AG04450 (cell line): Measurements from ENCODE around the gene NUDT5. TPM values are rescaled to one million over a fixed set of nuclear protein-coding genes. Genes with fewer than 3 reads are reported as not detected.
"Not testable (repeated sequence)": the region's sequence is repeated elsewhere in the genome, so short reads cannot be mapped to it uniquely, and the experiment has no call there.

Source experiments
- CTCF ChIA-PET: fragments of 300-600, 350-600 bp; formaldehyde crosslinking; extraction: SDS; loops from one replicate; lab custom pipeline; 2022; ENCODE audit warnings: antibody characterized with exemption, inconsistent platforms; lab: Charles Lee
- POLR2A ChIA-PET: fragments of 350-600 bp; formaldehyde crosslinking; extraction: SDS; loops from one replicate; lab custom pipeline; 2021; ENCODE audit warnings: antibody characterized with exemption, inconsistent platforms; lab: Yijun Ruan, JAX
- DNase-seq: peaks from one replicate; pipeline ENCODE4 v3.0.0-alpha.2; 2011; ENCODE audit warnings: low read depth, low spot score
- H3K27ac ChIP-seq: one replicate; pipeline ENCODE4 v1.5.1; 2012; ENCODE audit warnings: low read depth, low read length, control low read depth
- H3K27me3 ChIP-seq: one replicate; pipeline ENCODE4 v1.6.0; 2012; ENCODE audit warnings: low read length; ENCODE audit not compliant: control insufficient read depth, insufficient read depth
- H3K4me3 ChIP-seq: 2 replicates; pipeline ENCODE4 v1.5.1; 2011; ENCODE audit warnings: mild to moderate bottlenecking, low read depth, low read length, control low read depth
- H3K9me3 ChIP-seq: 2 replicates; pipeline ENCODE4 v1.5.1; 2012; ENCODE audit warnings: low read length; ENCODE audit not compliant: control insufficient read depth, insufficient read depth
- polyA plus RNA-seq: library from polyadenylated mRNA; depleted of rRNA; stranded (reverse); fragments of >200 nt; gene quantifications from 2 replicates; pipeline ENCODE4 v1.2.3, GENCODE V29; 2011
- TF ChIP-seq, protein P1 (sequence below): IDR thresholded peaks from 2 replicates; pipeline ENCODE4 v1.5.1; 2011; ENCODE audit warnings: low read depth, low read length, control low read depth, inconsistent platforms

Gene NUDT5
- polyA plus RNA-seq, 1 experiment = 121 TPM

- CTCF ChIA-PET = interaction anchor here (2.9 kb wide), 1 partner anchor 23 kb away, joined by 13 read pairs; no protein-coding TSS in a partner anchor
- DNase-seq = no peak
- no peaks in the 10 kb centered on the region for H3K9me3 ChIP-seq
- POLR2A ChIA-PET = no interaction called here
- no peak overlapping the region for H3K4me3 ChIP-seq
- TF ChIP-seq, protein P1, sequence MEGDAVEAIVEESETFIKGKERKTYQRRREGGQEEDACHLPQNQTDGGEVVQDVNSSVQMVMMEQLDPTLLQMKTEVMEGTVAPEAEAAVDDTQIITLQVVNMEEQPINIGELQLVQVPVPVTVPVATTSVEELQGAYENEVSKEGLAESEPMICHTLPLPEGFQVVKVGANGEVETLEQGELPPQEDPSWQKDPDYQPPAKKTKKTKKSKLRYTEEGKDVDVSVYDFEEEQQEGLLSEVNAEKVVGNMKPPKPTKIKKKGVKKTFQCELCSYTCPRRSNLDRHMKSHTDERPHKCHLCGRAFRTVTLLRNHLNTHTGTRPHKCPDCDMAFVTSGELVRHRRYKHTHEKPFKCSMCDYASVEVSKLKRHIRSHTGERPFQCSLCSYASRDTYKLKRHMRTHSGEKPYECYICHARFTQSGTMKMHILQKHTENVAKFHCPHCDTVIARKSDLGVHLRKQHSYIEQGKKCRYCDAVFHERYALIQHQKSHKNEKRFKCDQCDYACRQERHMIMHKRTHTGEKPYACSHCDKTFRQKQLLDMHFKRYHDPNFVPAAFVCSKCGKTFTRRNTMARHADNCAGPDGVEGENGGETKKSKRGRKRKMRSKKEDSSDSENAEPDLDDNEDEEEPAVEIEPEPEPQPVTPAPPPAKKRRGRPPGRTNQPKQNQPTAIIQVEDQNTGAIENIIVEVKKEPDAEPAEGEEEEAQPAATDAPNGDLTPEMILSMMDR = no peak
- H3K27ac ChIP-seq = no peak overlapping the region
- H3K27me3 ChIP-seq = no peaks in the 10 kb centered on the region
Measured at GRCh38 chr10:12237265-12238220, 41.9 kb upstream of the NUDT5 start.

- H3K4me3 ChIP-seq = no peak overlapping the region
- no peaks in the 10 kb centered on the region for H3K9me3 ChIP-seq
- H3K27ac ChIP-seq = peak overlapping the region; percentile 60
- no peaks in the 10 kb centered on the region for H3K27me3 ChIP-seq
- DNase-seq = peak; percentile 8
- ChIA-PET CTCF (interaction anchor here (0.6 kb wide), 1 partner anchor 32 kb away, joined by 4 read pairs; no protein-coding TSS in a partner anchor), POLR2A (no interaction called here)
- TF ChIP-seq, protein P1 = no peak
Measured at GRCh38 chr10:12235796-12236195, 40.1 kb upstream of the NUDT5 start.

GRCh38 chr10:12235116-12235694 is 39.5 kb upstream of the NUDT5 start:
- CTCF ChIA-PET = interaction anchor here (0.7 to 2.0 kb wide), 2 partner anchors 21 to 494 kb away, joined by 3 to 11 read pairs; no protein-coding TSS in a partner anchor
- no peaks in the 10 kb centered on the region for H3K27me3 ChIP-seq
- no peaks in the 10 kb centered on the region for H3K9me3 ChIP-seq
- POLR2A ChIA-PET = no interaction called here
- TF ChIP-seq, protein P1 = no peak
- no peak for DNase-seq
- H3K4me3 ChIP-seq = no peak overlapping the region
- H3K27ac ChIP-seq = peak overlapping the region; percentile 34

DNA sequence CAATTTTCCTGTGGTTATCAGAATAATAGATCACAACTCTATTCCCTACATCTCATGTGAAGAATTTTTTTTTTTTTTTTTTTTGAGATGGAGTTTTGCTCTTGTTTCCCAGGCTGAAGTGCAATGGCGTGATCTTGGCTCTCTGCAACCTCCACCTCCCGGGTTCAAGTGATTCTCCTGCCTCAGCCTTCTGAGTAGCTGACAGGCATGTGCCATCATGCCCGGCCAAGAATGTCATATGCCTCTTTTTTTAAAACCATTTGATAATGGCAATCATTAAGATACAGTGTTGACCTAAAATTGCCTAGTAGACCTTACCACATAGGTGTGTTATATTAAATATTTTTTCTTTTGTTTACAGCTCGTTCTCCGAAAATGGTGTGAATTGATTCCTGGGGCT is 39.0 kb upstream of the NUDT5 start:
- CTCF ChIA-PET = interaction anchor here (0.7 to 2.0 kb wide), 2 partner anchors 20 to 495 kb away, joined by 3 to 11 read pairs; no protein-coding TSS in a partner anchor
- peak overlapping the region; percentile 34 for H3K27ac ChIP-seq
- H3K9me3 ChIP-seq, DNase-seq, POLR2A ChIA-PET, H3K4me3 ChIP-seq, H3K27me3 ChIP-seq: not testable (repeated sequence)

GRCh38 chr10:12228851-12229250 is 33.2 kb upstream of the NUDT5 start:
- Histone ChIP-seq H3K27ac (no peak overlapping the region), H3K27me3 (no peaks in the 10 kb centered on the region), H3K4me3 (no peak overlapping the region), H3K9me3 (peaks cover 8% of the 10 kb centered on the region; the same call in 1 of the 2 replicates)
- TF ChIP-seq, protein P1 = no peak
- POLR2A ChIA-PET = no interaction called here
- no peak for DNase-seq
- CTCF ChIA-PET = interaction anchor here (1.6 to 2.8 kb wide), 2 partner anchors 13 to 36 kb away, joined by 5 to 39 read pairs; no protein-coding TSS in a partner anchor

GRCh38 chr10:12226438-12226837 is 30.7 kb upstream of the NUDT5 start:
- H3K27me3 ChIP-seq, H3K9me3 ChIP-seq, CTCF ChIA-PET, H3K27ac ChIP-seq, DNase-seq, H3K4me3 ChIP-seq, POLR2A ChIA-PET: not testable (repeated sequence)
